Pulmonary artery endothelial cell (primary cell): ENCODE data around the gene SCYGR1. TPM values are rescaled to one million over a fixed set of nuclear protein-coding genes. Genes with fewer than 3 reads are reported as not detected.
"Not testable (repeated sequence)": the region's sequence is repeated elsewhere in the genome, so short reads cannot be mapped to it uniquely, and the experiment has no call there.

Source experiments
- DNase-seq: peaks from one replicate; pipeline ENCODE4 v3.0.0-alpha.2; 2011; ENCODE audit warnings: low read depth, low spot score
- total RNA-seq: library from RNA; depleted of rRNA; stranded (reverse); fragments of >200 nt; gene quantifications from 2 replicates; pipeline ENCODE4 v1.2.3, GENCODE V29; 2014

SCYGR1 gene
- total RNA-seq, 1 donor from 2014 or later: not detected

DNA sequence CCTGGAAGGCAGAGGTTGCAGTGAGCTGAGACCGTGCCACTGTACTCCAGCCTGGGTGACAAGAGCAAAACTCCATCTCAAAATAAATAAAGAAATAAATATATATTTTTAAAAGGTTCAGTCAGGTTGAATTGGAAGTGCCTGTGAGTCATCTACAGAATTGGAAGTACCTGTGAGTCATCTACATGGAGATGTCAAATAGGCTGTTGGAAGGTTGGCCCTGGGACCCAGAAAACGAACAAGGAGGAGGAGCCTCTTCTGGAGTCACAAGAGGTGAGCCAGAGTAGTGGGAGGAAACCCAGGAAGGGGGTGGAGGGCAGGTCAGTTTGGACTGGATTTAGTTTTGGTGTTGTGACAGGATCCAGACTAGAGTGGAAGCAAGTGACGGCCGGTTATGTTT is 15.2 kb upstream of the SCYGR1 start:
- DNase-seq: no peak

DNA sequence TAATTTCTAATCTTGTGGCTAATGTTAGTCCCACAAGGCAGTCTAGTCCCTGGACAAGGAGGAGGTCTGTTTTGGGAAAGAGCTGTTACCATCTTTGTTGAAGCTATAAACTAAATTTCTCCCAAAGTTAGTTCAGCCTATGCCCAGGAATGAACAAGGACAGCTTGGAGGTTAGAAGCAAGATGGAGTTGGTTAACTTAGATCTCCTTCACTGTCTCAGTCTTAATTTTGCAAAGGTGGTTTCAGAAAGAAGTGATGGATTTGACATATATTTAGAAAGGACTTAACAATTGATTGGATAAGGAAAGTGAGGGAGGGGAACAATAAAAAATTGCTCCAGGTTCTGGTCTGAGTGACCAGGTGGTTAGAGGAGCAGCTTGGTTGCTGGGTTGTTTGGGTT is 14.6 kb upstream of the SCYGR1 start:
- DNase-seq: no peak

DNA sequence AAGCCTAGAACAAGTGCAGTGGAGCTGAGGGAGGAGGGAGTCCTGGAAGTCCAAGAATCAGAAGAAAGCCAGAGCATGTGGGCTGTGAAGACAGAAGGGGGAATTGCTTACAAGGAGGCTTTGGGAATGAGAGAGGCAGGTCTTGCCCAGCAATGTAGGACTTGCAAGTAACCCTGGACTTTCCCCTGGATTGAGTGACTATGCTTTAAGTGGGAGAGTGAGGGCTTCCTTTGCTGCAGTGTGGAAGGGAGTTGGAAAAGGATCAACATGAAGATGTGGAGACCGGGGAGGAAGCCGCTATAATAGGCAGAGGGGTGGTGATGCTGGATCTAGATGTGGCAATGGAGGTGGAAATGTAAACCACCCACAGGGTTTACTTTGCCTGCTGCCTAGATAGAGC is 13.8 kb upstream of the SCYGR1 start:
- DNase-seq: no peak

DNA sequence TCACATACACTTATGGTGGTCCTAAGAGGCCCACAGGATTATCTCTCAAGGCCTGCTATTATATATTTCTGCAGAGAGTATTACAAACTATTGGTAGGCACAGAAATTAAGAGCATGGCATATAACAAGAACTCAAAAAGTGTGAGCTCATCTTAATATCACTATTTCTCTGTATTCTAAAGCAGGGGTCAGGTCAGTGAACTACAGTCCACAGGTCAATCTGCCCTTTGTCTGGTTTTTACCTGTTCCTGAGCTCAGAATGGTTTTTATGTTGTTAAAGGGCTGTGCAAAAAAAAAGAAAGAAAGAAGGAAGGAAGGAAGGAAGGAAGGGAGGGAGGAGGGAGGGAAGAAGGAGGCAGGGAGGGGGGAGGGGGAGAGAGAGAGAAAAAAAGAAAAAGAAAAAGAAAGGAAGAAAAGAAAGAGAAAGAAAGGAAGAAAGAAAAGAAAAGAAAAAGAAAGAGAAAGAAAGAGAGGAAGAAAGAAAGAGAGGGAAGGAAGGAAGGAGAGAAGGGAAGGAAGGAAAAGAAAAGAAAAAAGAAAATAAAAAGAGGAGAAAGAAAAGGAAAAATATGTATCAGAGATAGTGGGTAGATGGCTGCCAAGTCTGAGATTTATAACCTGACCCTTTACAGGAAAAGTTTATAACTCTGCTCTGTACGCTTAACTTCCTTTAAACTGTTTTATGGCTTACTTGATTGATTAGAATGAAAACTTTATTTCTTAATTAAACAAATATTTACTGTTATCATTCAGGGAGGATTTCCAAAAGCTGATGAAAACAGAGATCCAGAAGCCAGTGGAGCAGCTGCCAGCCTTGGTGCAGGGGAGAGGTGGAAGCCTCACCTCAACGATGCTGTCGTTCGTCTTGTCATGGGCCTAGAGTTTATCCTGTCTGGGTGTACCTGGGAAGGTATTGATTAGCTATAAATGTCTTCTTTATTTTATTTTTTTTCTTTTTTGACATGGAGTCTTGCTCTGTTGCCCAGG is 11.2 kb upstream of the SCYGR1 start:
- DNase-seq: no peak

DNA sequence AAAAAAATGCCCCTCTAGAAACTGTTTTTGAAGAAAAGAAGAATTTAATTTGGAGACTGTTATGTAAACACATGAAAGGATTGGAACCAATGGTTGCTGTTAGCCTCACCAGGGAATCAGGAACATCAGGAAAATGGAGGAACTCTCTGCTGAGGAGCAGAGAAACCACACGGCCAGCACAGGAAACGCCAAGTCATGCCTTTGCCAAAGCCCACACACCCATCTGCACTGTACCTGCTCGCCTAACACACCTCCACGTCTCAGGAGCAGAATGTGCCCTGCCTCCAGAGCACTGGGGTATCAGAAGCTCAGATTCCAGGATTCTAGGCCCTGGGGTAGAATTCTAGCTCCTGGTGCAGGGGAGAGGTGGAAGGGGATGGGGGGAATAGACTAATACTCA is 9.8 kb upstream of the SCYGR1 start:
- no peak for DNase-seq

DNA sequence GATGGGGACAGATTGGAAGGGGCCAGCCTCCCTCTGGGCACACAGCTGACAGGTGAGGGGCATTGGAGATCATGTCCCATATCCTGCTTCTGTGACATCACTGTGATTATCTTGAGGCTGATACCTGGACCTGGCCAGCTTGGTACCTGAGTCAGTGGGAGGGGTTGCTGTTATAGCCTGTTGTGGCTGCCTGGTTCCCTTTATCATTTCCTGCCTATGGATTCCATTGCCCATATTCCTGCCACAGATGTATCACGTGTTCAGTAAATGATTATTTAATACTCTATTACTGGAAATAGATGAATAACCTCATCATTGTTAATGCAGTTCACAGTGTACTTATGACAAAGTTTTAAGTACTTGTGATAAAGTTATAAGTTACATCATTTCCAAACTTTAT is 7.8 kb upstream of the SCYGR1 start:
- no peak for DNase-seq

DNA sequence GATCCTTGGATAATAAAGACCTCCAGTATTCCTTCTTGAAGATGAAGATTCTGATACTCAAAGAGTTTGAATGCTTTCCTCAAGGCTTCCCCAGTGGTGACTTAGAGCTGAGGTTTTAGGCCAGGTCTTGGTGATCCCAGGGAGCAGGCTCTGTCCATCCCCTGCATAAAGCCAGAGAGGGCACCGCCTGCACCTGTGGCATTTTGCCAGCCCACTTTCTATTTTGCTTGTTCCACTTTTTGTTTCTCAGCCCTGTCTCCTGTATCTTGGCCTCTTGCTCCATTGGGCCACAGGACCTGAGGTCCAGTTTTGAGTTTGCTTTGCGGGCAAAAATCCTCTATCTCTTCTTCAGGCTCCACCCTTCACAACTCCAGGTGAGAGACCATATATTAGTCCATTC is 6.7 kb upstream of the SCYGR1 start:
- DNase-seq: no peak

DNA sequence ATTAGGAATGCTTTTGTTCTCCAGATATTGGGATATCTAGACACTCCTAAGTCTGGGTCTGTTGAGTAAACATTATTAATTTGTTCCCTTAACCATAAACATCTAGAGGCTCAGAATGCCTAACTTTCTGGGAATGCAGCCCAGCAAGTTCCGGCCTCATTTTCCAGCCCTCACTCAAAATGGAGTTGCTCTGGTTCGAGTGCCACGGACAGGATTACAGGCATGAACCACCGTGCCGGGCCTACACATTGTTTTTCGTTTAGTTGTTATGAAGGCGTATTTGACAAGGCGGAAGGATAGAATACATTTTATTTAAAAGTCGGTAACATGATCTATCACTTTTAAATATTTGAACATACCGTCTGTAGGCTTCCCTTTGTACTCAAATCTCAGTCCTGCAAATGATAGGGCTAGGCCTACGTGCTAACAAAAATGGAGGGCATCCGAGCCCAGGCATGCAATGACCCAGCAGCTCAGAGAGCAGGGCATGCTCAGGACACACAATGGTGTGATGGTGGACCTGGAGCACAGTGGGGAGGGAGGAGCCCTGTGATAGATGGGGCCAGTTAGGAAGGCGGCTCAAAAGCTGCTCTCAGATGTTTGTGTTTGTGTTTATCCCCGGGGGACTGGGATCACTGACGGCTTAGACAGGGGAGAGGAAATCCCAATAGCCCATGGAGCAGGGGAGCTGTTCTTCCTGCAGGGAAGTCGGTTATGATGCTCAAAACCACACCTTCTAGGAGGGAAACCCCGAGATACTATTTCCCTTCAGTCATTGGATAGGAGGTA is 2.9 kb upstream of the SCYGR1 start:
- DNase-seq: no peak

DNA sequence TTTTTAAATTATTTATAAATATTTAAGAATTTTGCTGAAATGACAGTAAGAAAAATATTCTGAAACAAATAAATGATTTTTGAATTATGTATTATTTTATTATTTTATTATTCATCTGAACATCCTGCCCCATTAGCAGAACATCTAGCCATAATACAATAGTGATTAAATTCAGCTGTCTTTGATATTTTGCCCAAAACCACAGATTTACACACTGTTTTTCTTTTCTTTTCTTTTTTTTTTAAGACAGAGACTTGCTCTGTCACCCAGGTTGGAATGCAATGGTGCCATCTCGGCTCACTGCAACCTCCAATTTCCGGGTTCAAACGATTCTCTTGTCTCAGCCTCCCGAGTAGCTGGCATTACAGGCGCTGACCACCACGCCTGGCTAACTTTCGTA is 1.9 kb upstream of the SCYGR1 start:
- no peak for DNase-seq

DNA sequence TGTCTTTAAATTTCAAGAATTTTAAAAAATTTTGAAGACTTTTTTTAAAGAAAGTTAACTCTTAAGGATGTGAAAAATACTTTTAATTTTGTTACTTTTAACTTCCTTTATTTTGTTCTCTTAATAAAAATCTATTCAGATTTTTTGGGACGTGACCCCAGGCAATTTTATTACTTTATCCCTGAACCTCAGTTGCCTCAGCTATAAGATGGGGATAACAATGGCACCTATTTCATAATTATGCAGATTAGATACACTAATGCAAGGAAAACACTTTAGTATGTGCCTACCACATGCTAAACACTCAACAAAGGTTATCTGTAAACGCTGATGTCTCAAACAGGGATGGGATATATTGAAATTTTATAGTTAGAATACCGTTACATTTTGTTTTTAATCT is 1.5 kb upstream of the SCYGR1 start:
- no peak for DNase-seq

DNA sequence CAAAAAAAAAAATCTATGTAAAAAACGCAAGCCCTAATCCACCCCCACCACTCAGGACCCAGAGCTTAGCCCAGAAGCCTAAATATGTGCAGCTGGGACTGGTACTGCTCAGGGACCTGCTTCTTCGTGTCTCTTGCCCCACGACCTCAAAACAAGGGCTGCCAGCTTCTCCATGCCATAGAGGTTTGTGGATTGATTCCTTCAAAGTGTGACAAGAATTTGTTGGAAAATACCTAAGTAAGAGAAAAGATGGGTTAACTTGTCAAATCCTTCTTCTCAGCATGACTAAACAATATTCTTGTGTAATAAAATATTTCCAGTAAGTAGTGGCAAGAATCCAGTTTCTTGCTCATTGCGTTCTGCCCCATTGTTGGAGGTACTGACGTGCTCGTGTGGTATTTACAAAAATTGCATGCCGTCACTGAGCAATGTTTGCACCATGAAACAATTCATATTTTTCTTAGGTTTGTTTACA is 825 bp upstream of the SCYGR1 start:
- DNase-seq: no peak

DNA sequence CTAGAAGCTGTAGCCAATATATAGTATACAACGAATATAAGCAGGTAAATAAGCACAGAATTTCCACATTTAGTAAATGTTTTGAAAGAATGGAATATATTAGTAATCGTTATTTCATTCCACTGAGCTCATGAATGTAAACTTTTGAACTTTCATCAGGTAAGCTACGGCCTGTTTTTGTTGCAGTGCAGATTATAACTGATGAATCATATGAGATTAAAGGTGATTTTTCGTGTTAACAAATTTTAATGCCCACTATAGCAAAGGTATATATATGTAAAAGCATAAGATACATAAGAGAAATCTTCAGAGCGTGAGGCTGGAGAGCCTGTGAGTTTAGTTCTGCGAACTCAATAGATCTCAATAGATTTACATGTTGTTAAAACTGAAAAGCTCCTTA is 1.1 kb downstream of the SCYGR1 start:
- DNase-seq: no peak

DNA sequence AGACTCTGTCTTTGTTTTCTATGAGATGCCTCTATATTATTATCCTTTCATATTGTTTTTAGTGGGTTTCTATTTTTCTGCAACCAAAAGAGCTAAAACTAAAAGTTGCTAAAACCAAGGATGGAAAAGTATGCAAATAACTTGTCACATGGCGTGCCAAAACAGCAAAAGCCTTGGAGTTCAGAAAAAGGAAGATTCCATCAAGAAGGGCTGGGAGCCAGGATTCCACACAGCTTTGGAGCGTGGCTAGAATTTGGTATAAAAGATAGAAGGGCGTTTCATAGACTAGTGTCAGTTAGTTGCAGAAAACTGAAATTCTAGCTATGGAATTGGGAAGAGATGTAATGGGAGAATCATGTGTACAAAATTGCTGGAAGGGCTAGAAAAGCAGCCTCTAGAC is 4.1 kb downstream of the SCYGR1 start:
- no peak for DNase-seq

DNA sequence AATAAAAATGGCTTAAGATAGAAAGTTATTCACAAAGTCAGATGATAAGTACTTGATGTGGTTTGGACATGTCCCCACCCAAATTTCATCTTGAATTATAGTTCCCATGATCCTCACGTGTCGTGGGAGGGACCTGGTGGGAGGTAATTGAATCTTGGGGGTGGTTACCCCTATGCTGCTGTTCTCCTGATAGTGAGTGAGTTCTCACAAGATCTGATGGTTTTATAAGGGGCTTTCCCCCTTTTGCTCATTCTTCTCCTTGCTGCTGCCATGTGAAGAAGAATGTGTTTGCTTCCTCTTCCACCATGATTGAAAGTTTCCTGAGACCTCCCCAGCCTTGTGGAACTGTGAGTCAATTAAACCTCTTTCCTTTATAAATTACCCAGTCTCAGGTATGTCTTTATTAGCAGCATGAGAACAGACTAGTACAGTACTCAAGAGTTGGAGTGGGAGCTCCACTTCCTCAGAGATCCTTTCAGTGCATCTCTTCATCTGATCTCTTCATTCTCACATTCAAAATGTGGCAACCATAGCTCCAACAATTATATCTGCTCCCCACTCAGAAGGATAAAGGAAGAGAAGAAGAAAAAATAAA is 5.4 kb downstream of the SCYGR1 start:
- not testable (repeated sequence) for DNase-seq

DNA sequence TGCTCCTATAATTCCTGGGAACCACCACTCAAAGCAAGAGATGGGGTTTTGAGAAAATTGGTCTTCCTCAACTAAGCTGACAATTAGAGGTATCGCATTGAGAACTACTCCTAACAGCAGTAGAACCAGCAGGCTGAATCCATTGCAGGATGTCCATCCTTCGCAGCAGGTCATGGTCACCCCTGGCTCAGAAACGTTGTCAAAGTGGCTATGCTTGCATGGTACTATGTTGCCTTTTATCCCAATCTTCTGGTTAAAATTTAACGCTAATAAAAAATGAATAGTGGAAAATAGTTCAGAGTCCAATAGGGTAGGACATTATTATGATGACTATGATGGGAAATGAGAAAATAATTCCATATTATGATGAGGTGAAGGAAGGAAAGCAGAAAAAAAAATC is 8.7 kb downstream of the SCYGR1 start, which contains the start of gene TM4SF20:
Gene TM4SF20, minus strand, starts transcription at position 212 of the 400 bp plus-strand sequence. Its CDS starts 38 bp downstream, at position 174.
- DNase-seq: no peak

DNA sequence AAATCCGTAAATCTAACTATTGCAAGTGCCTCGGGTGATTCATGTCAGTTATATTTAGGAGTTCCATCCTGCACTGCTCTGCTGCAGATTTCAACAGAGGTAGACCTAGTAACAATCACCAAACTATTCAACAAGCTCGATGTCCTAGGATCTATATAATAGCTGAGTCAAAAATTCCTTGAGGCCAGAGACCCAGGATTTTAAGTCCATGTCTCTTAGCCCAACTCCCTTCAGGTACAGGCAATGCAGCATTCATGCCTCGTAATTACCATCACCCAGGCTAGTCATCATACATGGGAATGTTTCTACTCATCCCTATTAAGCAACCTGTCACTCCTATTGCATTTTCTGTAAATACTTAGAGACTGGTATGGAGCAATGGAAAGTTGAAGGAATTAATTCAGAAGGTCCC is 9.4 kb downstream of the SCYGR1 start:
- no peak for DNase-seq

DNA sequence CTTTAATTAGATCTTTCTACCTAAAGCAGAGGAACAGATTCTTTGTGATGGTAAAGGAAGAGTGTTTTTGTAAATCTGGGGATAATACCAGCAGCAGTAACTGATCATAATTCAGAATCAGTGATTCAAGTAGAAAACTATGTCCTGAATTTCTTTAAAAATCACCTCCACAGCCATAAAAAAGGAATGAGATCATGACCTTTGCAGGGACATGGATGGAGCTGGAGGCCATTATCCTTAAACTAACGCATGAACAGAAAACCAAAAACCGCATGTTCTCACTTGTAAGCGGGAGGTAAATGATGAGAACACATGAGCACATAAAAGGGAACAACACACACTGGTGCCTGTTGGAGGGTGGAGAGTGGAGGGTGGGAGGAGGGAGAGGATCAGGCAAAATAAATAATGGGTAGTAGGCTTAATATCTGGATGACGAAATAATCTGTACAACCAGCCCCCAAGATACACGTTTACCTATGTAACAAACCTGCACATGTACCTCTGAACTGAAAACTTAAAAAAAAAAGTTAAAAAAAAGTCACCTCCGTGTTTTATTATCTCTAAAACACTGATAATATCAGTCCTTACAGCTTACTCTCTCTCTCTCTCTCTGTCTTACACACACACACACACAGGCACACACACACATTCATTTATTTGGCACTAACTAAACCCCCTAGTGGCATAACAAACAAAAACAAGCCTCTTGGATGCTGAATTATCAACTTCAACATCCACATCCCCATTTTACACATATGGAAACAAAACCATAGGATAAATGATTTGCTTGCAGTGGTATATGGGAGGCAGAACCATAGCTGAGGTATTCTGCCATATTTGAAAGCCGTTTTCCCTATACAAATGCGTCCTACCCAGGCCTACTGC is 10.0 kb downstream of the SCYGR1 start:
- no peak for DNase-seq

DNA sequence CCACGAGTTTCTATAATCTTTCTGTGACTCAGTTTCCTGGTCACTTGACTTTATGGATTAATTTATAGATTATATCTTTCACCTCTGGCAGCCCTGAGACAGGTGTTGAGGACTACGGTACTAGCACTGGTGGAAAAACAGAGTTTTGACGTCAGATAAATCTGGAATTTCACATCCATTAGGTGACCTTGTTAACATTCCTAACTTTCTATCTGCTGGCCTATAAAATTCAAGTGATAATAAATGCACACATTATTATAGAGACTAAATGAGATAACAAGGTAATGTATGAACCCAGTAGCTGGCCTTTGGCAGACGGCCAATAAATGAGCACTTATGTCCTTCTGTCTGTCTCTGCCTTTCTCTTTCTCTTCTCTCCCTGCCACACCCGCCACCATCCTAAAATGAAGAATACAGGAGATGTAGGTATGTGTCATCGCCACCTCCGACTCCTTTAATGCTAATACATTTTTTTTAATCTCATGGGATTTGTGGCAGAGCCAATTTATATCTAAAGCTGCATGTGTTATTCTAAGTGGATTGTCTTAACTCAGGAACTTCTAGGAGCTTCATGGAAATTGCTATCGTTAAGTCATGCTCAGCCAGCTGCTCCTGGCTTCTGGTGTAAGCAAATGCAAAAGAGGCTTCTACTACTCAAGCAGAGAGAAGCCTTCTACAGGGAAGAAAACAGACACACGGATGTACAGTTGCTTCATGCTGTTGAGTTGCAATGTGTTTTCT is 10.9 kb downstream of the SCYGR1 start:
- DNase-seq: no peak

DNA sequence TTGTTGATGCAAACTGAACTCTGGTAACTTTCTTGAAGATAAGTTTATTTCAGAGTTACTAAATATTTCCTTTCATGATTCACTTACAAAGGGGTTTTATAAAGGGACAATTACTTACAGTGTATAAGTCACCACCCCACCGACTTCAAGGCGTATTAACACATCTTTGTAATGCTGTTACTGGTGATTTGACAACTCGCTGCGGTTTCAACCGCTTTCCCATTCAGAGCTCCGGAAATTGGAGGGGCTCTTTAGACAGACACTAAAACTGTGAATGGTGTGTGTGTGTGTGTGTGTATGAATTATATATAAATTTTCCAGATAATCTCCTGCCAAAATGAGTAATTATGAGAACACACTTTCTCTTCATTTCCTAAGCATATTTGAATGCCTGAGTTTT is 13.6 kb downstream of the SCYGR1 start:
- DNase-seq: no peak

DNA sequence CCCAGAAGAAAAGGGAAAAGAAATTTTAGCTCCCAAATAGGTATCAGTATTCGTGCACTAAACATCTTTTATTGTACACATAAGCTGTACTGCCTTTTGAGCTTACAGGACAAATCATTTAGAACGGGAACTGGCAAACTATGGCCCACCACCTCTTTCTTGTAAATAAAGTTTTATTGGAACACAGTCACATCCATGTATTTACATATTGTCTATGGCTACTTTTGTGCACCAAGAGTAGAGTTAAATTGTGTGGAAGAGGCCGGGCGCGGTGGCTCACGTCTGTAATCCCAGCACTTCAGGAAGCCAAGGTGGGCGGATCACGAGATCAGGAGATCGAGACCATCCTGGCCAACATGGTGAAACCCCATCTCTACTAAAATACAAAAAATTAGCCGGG is 14.4 kb downstream of the SCYGR1 start:
- DNase-seq: no peak
